Type B pancreatic cell (in vitro differentiated cells): ENCODE measurements around the gene MYO9A. TPM values are rescaled to one million over a fixed set of nuclear protein-coding genes. Genes with fewer than 3 reads are reported as not detected.

Experiments
- DNase-seq: peaks from one replicate; pipeline ENCODE4 v3.0.0; 2021; ENCODE audit warnings: mixed read lengths; ENCODE audit not compliant: unreplicated experiment; ENCODE audit errors: extremely low spot score
- H3K27ac Mint-ChIP-seq: 2 replicates; pipeline ENCODE4 v1.8.0; 2021; ENCODE audit warnings: mild to moderate bottlenecking, mixed read lengths
- H3K27me3 Mint-ChIP-seq: 2 replicates; pipeline ENCODE4 v1.8.0; 2021; ENCODE audit warnings: mixed read lengths
- H3K36me3 Mint-ChIP-seq: 2 replicates; pipeline ENCODE4 v1.8.0; 2021; ENCODE audit warnings: mixed read lengths
- H3K4me1 Mint-ChIP-seq: one replicate; pipeline ENCODE4 v1.8.0; 2021; ENCODE audit warnings: mixed read lengths; ENCODE audit not compliant: unreplicated experiment
- H3K4me3 Mint-ChIP-seq: 2 replicates; pipeline ENCODE4 v1.8.0; 2021; ENCODE audit warnings: mild to moderate bottlenecking, mixed read lengths
- H3K9me3 Mint-ChIP-seq: 2 replicates; pipeline ENCODE4 v1.8.0; 2021; ENCODE audit warnings: mixed read lengths
- total RNA-seq: library from RNA; stranded (reverse); gene quantifications from 2 replicates; pipeline ENCODE4 v1.2.1, GENCODE V29; 2021; ENCODE audit warnings: low replicate concordance
- TF ChIP-seq, protein P1 (sequence below): fragments of 200-600 bp; sonication (generic); conservative IDR thresholded peaks from 2 replicates; pipeline ENCODE4 v1.5.0; 2021; ENCODE audit warnings: antibody characterized with exemption, mild to moderate bottlenecking

The MYO9A gene
- total RNA-seq, 1 donor from 2014 or later = 43.4 TPM

GRCh38 chr15:71811036-71811736 lies 306.8 kb downstream of the MYO9A start:
- TF ChIP-seq, protein P1, sequence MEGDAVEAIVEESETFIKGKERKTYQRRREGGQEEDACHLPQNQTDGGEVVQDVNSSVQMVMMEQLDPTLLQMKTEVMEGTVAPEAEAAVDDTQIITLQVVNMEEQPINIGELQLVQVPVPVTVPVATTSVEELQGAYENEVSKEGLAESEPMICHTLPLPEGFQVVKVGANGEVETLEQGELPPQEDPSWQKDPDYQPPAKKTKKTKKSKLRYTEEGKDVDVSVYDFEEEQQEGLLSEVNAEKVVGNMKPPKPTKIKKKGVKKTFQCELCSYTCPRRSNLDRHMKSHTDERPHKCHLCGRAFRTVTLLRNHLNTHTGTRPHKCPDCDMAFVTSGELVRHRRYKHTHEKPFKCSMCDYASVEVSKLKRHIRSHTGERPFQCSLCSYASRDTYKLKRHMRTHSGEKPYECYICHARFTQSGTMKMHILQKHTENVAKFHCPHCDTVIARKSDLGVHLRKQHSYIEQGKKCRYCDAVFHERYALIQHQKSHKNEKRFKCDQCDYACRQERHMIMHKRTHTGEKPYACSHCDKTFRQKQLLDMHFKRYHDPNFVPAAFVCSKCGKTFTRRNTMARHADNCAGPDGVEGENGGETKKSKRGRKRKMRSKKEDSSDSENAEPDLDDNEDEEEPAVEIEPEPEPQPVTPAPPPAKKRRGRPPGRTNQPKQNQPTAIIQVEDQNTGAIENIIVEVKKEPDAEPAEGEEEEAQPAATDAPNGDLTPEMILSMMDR = no peak
- H3K36me3 Mint-ChIP-seq = no peaks in the 10 kb centered on the region
- peaks cover 23% of the 10 kb centered on the region for H3K4me1 Mint-ChIP-seq

GRCh38 chr15:71810256-71811035 lies 307.5 kb downstream of the MYO9A start, which contains the start of gene NR2E3:
NR2E3 (plus strand) TSS chr15:71810554; CDS start chr15:71810744, 190 bp downstream.
- H3K27me3 Mint-ChIP-seq = no peaks in the 10 kb centered on the region
- no peak for DNase-seq
- H3K4me1 Mint-ChIP-seq = peaks cover 26% of the 10 kb centered on the region
- H3K9me3 Mint-ChIP-seq = no peaks in the 10 kb centered on the region
- TF ChIP-seq, protein P1 = no peak
- no peak within 1 kb of the TSS for H3K4me3 Mint-ChIP-seq
- H3K36me3 Mint-ChIP-seq = no peaks in the 10 kb centered on the region
- no peak within 1 kb of the TSS for H3K27ac Mint-ChIP-seq

More at GRCh38 chr15:71811036-71811736, 306.8 kb downstream of the MYO9A start:
- H3K27me3 Mint-ChIP-seq = no peaks in the 10 kb centered on the region
- DNase-seq = no peak
- H3K27ac Mint-ChIP-seq = no peak overlapping the region
- H3K9me3 Mint-ChIP-seq = no peaks in the 10 kb centered on the region
- H3K4me3 Mint-ChIP-seq = no peak overlapping the region

- no peaks in the 10 kb centered on the region for H3K36me3 Mint-ChIP-seq
- TF ChIP-seq, protein P1 = no peak
- no peak for DNase-seq
- no peak overlapping the region for H3K4me3 Mint-ChIP-seq
- H3K9me3 Mint-ChIP-seq = no peaks in the 10 kb centered on the region
- no peaks in the 10 kb centered on the region for H3K27me3 Mint-ChIP-seq
- H3K27ac Mint-ChIP-seq = no peak overlapping the region
- peaks cover 34% of the 10 kb centered on the region for H3K4me1 Mint-ChIP-seq
Measured at GRCh38 chr15:71809346-71809745, 308.6 kb downstream of the MYO9A start.

DNA sequence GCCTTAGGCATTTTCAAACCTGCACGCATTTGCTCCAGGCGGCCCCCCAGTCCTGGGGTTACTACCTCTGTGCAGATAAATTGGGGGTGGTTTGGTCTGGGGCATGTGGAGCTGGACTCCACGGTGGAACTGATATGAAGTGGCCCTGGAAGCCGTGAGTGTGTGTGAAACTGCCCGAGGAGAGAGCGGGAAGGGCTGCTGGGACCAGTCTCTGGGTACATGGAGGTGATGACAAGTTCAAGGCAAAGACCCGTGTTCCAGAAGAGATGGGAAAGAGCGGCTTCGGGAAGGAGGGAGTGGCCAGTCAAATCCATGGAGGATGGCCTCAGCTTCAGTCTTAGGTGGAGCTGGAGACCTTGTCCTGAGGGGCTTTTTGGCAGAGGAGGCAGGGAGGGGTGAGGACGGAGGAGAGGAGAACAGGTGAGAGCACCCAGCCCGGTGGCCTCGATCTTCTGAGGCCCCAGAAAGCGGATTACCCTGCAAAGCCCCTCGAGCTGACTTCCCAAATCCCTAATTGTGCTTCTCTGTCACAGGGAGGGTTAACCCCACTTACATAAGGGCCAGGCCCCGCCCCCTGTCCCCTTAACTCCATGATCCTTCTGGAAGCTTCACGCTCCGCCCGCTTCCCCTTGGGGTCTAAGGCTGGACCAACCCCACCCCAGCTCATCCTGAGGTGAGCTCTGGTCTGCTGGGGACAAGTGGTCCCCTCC lies 309.5 kb downstream of the MYO9A start:
- Mint-ChIP-seq H3K27ac (peak overlapping the region; percentile 61), H3K4me3 (no peak overlapping the region), H3K9me3 (no peaks in the 10 kb centered on the region), H3K4me1 (peaks cover 34% of the 10 kb centered on the region), H3K36me3 (no peaks in the 10 kb centered on the region), H3K27me3 (no peaks in the 10 kb centered on the region)
- TF ChIP-seq, protein P1 = no peak
- no peak for DNase-seq

- no peaks in the 10 kb centered on the region for H3K27me3 Mint-ChIP-seq
Measured at GRCh38 chr15:71807691-71808091, 310.3 kb downstream of the MYO9A start.

More at GRCh38 chr15:71807691-71808091, 310.3 kb downstream of the MYO9A start:
- peak overlapping the region; percentile 14 for H3K4me3 Mint-ChIP-seq
- H3K9me3 Mint-ChIP-seq = no peaks in the 10 kb centered on the region
- no peak for DNase-seq
- H3K4me1 Mint-ChIP-seq = peaks cover 34% of the 10 kb centered on the region
- TF ChIP-seq, protein P1 = no peak
- H3K27ac Mint-ChIP-seq = peak overlapping the region; percentile 61
- H3K36me3 Mint-ChIP-seq = no peaks in the 10 kb centered on the region
